Chondrocyte (in vitro differentiated cells): ENCODE data around the gene ATP6V1G2. TPM values are rescaled to one million over a fixed set of nuclear protein-coding genes. Genes with fewer than 3 reads are reported as not detected.

ENCODE experiments used
- DNase-seq: peaks from one replicate; pipeline ENCODE4 v3.0.0; 2021; ENCODE audit warnings: mixed read lengths, low spot score
- H3K27ac Mint-ChIP-seq: one replicate; pipeline ENCODE4 v1.8.0; 2021; ENCODE audit warnings: mild to moderate bottlenecking, moderate library complexity, mixed read lengths; ENCODE audit not compliant: unreplicated experiment
- H3K27me3 Mint-ChIP-seq: 2 replicates; pipeline ENCODE4 v1.8.0; 2021; ENCODE audit warnings: low read depth, mixed read lengths
- H3K36me3 Mint-ChIP-seq: 2 replicates; pipeline ENCODE4 v1.8.0; 2021; ENCODE audit warnings: low read depth, mixed read lengths
- H3K4me1 Mint-ChIP-seq: 2 replicates; pipeline ENCODE4 v1.8.0; 2021; ENCODE audit warnings: low read depth, mild to moderate bottlenecking, mixed read lengths
- H3K4me3 Mint-ChIP-seq: one replicate; pipeline ENCODE4 v1.8.0; 2021; ENCODE audit warnings: mild to moderate bottlenecking, moderate library complexity, mixed read lengths; ENCODE audit not compliant: unreplicated experiment
- H3K9me3 Mint-ChIP-seq: 2 replicates; pipeline ENCODE4 v1.8.0; 2021; ENCODE audit warnings: low read depth, mixed read lengths
- total RNA-seq: library from RNA; stranded (reverse); gene quantifications from 3 replicates; pipeline ENCODE4 v1.2.1, GENCODE V29; 2021
- TF ChIP-seq, protein P1 (sequence below): fragments of 200-600 bp; sonication (generic); IDR thresholded peaks from 2 replicates; pipeline ENCODE4 v1.5.0; 2021; ENCODE audit warnings: antibody characterized with exemption, mild to moderate bottlenecking, moderate library complexity

ATP6V1G2 gene
- total RNA-seq, 1 donor from 2014 or later: 3.0 TPM

DNA sequence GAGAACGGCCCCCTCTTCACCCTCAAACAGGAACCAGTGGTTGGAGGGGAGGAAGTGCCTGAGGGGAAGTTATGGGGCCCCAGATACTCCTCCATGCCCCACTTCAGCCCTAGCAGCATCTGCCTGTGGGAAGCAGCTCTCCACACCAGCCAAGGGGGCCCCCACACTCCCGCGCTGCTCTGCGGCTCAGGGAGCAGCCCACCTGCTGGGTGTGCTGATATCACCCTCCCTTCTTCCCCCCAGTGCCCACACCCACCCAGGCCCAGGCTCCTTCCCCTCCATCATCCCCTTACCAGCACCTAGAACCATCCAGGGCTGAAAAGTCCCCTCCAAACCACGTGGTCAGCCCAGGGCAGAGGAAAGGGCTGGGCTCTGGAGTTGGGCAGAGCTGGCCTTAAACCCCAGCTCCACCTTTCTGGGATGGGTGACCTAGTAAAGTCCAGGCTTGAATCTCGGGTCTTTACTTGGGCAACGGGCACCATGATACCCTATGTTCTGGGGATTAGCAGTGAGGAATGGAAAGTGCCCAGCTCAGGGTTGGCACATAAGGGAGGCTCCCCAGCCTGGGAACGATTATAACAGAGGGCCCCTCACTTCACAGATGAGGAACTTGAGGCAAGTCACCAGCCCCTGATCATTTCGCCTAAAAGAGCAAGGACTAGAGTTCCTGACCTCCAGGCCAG is 40.3 kb upstream of the ATP6V1G2 start:
- no peaks in the 10 kb centered on the region for H3K36me3 Mint-ChIP-seq
- TF ChIP-seq, protein P1, sequence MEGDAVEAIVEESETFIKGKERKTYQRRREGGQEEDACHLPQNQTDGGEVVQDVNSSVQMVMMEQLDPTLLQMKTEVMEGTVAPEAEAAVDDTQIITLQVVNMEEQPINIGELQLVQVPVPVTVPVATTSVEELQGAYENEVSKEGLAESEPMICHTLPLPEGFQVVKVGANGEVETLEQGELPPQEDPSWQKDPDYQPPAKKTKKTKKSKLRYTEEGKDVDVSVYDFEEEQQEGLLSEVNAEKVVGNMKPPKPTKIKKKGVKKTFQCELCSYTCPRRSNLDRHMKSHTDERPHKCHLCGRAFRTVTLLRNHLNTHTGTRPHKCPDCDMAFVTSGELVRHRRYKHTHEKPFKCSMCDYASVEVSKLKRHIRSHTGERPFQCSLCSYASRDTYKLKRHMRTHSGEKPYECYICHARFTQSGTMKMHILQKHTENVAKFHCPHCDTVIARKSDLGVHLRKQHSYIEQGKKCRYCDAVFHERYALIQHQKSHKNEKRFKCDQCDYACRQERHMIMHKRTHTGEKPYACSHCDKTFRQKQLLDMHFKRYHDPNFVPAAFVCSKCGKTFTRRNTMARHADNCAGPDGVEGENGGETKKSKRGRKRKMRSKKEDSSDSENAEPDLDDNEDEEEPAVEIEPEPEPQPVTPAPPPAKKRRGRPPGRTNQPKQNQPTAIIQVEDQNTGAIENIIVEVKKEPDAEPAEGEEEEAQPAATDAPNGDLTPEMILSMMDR: no peak
- no peaks in the 10 kb centered on the region for H3K9me3 Mint-ChIP-seq
- H3K4me3 Mint-ChIP-seq: no peak overlapping the region
- no peak overlapping the region for H3K27ac Mint-ChIP-seq
- no peak for DNase-seq
- no peaks in the 10 kb centered on the region for H3K27me3 Mint-ChIP-seq
- peaks cover 2% of the 10 kb centered on the region for H3K4me1 Mint-ChIP-seq

DNA sequence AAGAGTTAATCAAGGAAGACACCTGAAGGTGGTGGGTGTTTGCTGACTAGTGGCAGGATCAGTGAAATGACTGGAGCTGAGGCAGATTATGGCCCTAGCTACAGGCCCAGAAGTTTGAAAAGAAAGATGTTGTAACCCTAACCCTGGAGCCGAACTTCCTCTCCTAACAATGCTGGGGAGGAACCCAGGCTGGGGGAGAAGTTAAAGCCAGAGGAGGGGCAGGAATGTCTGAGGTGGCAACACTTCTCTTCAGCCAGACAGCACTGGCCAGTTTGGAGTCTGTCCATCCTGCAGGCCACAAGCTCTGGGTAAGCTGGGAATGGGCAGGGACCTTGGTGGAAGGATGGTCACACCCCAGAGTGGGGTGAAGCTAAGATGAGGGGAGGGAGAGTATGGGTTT is 39.6 kb upstream of the ATP6V1G2 start, which contains the start of gene LST1:
TSS of gene LST1 (plus strand) at position 270 of the 400 bp plus-strand sequence. CDS start 1,023 bp downstream, outside the sequence.
- Mint-ChIP-seq H3K36me3 (no peaks in the 10 kb centered on the region), H3K27ac (no peak within 1 kb of the TSS), H3K4me1 (peaks cover 10% of the 10 kb centered on the region), H3K9me3 (no peaks in the 10 kb centered on the region), H3K4me3 (no peak within 1 kb of the TSS), H3K27me3 (no peaks in the 10 kb centered on the region)
- no peak for DNase-seq
- TF ChIP-seq, protein P1: no peak

DNA sequence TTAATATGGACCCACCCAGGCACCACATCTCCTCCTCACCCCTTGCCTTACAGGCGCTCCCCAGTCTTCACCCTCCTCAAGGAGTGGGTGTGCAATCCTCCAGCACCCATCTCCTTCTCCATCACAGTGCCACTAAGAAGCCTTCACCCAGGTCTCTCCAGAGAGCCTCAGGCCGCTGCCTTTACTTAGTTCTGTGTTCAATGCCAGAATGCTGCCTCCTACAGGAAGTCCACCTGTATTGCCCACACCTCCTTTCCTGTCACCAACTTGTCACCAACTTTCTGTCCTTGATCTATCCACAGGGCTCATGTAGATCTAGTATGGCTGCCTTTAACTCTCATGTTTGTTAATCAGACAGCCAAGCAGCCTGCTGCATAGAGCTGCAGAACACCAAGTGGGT is 39.1 kb upstream of the ATP6V1G2 start:
- Mint-ChIP-seq H3K27ac (no peak overlapping the region), H3K36me3 (no peaks in the 10 kb centered on the region), H3K27me3 (no peaks in the 10 kb centered on the region), H3K4me3 (no peak overlapping the region), H3K4me1 (peaks cover 12% of the 10 kb centered on the region), H3K9me3 (no peaks in the 10 kb centered on the region)
- no peak for DNase-seq
- TF ChIP-seq, protein P1: peak; percentile 58

DNA sequence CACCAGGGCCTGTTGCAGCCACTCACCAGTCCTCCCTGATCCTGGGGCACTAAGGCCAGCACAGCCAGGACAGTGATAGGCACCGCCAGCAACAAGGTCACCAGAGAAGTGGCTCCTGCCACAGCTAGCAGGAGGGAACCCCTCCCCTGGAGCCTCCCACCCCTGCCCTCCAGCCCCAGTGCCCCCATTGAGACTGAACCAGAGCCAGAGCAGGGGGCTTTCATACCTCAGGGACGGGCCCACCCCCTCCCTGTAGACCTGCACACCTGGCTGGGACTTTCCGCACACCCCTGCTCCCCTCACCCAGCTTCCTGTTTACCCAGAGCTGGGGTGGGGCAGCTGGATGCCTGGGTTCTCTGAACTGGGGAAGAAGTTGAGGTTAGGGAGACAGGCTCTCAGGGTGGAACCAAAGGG is 35.8 kb upstream of the ATP6V1G2 start, which contains the start of gene LTB:
TSS of gene LTB (minus strand) at position 195 of the 414 bp plus-strand sequence. CDS start at position 188, 7 bp downstream.
- TF ChIP-seq, protein P1: no peak
- Mint-ChIP-seq H3K9me3 (no peaks in the 10 kb centered on the region), H3K36me3 (no peaks in the 10 kb centered on the region), H3K4me1 (peaks cover 16% of the 10 kb centered on the region), H3K27ac (peak within 1 kb of the TSS; percentile 58), H3K27me3 (no peaks in the 10 kb centered on the region), H3K4me3 (peak within 1 kb of the TSS; percentile 97)
- DNase-seq: no peak

DNA sequence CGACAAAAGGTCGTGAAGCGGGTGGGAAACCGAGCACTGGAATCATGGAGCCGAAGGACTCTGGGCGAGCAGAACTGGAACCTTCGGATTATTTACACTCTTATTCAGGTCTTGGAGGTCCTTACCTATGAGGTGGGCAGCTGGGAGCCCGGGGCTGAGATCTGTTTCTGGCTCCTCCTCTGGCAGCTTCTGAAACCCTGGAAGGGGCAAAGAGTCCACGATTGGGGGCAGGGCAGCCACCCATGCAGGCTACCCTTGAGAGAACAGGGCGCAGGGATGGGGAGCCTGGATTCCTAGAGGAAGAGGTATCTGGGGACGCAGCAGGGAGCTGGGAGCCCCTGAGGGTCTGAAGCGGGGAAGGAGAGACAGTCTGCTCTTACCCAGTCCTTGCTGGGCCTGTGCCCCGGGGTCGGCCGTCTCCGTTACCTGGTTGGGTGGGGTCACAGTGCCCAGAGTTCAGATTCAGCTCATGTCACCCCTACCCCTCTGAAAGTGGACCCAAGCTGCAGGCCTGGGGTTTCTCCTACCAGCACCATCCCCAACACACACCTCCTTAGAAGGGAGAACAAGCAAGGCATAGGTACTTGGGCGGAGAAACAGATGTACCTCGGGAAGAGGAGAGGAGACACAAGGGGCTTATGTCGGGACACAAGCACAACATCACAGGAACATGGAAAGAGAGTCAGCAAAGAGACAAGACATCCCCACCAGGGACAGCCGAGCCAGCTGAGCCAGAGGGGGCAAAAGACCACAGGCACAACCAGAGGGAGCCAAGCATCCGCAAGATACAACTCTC is 35.2 kb upstream of the ATP6V1G2 start:
- Mint-ChIP-seq H3K4me3 (peak overlapping the region; percentile 97), H3K27ac (peak overlapping the region; percentile 58), H3K4me1 (peaks cover 16% of the 10 kb centered on the region), H3K27me3 (no peaks in the 10 kb centered on the region), H3K36me3 (no peaks in the 10 kb centered on the region), H3K9me3 (no peaks in the 10 kb centered on the region)
- no peak for DNase-seq
- TF ChIP-seq, protein P1: no peak
